CD4-positive, alpha-beta T cell treated with Interleukin-2 at 100 ng/mL for 4 hours (primary cell): ENCODE measurements around the gene STK4.

ENCODE experiments used
- DNase-seq: peaks from one replicate; pipeline ENCODE4 v3.0.0-alpha.2; 2020; ENCODE audit warnings: low spot score

The STK4 gene

GRCh38 chr20:45029884-45030283, 63.6 kb downstream of the STK4 start:
- no peak for DNase-seq

- DNase-seq: no peak
Measured at GRCh38 chr20:45032276-45032675, 66.0 kb downstream of the STK4 start.

GRCh38 chr20:45032781-45033180, 66.5 kb downstream of the STK4 start:
- DNase-seq: no peak

GRCh38 chr20:45034436-45034835, 68.1 kb downstream of the STK4 start:
- DNase-seq: no peak

GRCh38 chr20:45036044-45036755, 69.9 kb downstream of the STK4 start:
- DNase-seq: peak; percentile 47

GRCh38 chr20:45037050-45037449, 70.7 kb downstream of the STK4 start:
- DNase-seq: no peak

GRCh38 chr20:45037635-45038034, 71.3 kb downstream of the STK4 start:
- no peak for DNase-seq

- no peak for DNase-seq
Measured at GRCh38 chr20:45038745-45039474, 72.6 kb downstream of the STK4 start.

GRCh38 chr20:45039475-45039820, 73.1 kb downstream of the STK4 start:
- DNase-seq: no peak

GRCh38 chr20:45041464-45042337, 75.4 kb downstream of the STK4 start:
- peak; percentile 46 for DNase-seq

GRCh38 chr20:45042978-45043377, 76.7 kb downstream of the STK4 start:
- DNase-seq: no peak

- peak; percentile 76 for DNase-seq
Measured at GRCh38 chr20:45044084-45044573, 77.8 kb downstream of the STK4 start.

- DNase-seq: no peak
Measured at GRCh38 chr20:45044601-45045000, 78.3 kb downstream of the STK4 start.

- DNase-seq: no peak
Measured at GRCh38 chr20:45047581-45048119, 81.3 kb downstream of the STK4 start.

- no peak for DNase-seq
Measured at GRCh38 chr20:45049438-45049837, 83.1 kb downstream of the STK4 start.

- DNase-seq: peak; percentile 22
Measured at GRCh38 chr20:45049904-45050471, 83.7 kb downstream of the STK4 start.

GRCh38 chr20:45051204-45052060, 85.1 kb downstream of the STK4 start:
- DNase-seq: peak; percentile 24

GRCh38 chr20:45052698-45053429, 86.6 kb downstream of the STK4 start:
- peak; percentile 40 for DNase-seq

GRCh38 chr20:45053430-45054351, 87.4 kb downstream of the STK4 start:
- no peak for DNase-seq
